ENCODE data around the gene TUBA1A. TPM values are rescaled to one million over a fixed set of nuclear protein-coding genes. Genes with fewer than 3 reads are reported as not detected.
"Not testable (repeated sequence)": the region's sequence is repeated elsewhere in the genome, so short reads cannot be mapped to it uniquely, and the experiment has no call there.

TUBA1A gene
- total RNA-seq, 4 donors from 2014 or later = 77.1 to 201 (median 92.6) TPM

DNA sequence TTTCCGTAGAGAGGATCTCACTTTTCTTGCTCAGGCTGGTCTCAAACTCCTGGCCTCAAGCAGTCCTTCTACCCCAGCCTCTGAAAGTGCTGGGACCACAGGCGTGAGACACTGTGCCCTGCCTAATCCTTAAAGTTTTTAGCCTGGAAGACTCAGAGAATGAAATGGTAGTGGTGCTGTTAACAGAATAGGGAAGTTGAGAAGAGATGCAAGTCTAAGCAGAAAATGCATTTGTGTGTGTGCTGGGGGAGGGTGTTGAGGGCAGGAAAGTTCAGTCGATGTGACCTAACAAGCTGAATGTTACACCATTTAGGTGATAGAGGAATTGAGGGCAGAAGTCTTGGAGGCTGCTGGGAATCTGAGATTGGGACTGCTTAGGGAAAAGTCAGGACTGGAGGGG is 6.9 kb upstream of the TUBA1A start:
- peak overlapping the region in 1 of 4 donors; percentile 26 for H3K27ac ChIP-seq
- in situ Hi-C loops (cut with MboI; ENCODE audit: low pct_ligation_motif_present in 1 of 4, low pct_unique_long_range_greater_than_20kb in 1 of 4, low sequenced_read_pairs in 3 of 4) = no loop called here

DNA sequence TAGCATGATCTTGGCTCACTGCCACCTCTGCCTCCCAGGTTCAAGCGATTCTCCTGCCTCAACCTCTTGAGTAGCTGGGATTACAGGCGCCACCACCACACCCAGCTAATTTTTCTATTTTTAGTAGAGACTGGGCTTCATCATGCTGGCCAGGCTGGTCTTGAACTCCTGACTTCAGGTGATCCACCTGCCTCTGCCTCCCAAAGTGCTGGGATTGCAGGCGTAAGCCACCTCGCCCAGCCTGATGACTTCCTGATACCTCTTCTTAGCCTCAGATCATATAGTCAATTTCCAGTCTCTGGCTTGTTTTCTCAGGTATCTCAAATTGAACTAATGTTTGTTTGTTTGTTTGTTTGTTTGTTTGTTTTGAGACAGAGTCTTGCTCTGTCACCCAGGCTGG is 4.9 kb upstream of the TUBA1A start:
- intact Hi-C loops (cut with DNase I; ENCODE audit: low total_unique reads); in situ Hi-C loops (cut with MboI; ENCODE audit: low pct_ligation_motif_present in 1 of 4, low pct_unique_long_range_greater_than_20kb in 1 of 4, low sequenced_read_pairs in 3 of 4); H3K9me3 ChIP-seq; H3K27ac ChIP-seq; DNase-seq; H3K4me1 ChIP-seq; H3K4me3 ChIP-seq; H3K36me3 ChIP-seq; H3K27me3 ChIP-seq: not testable (repeated sequence)
- WGBS, 2 donors (ENCODE audit: low coverage in 1 of 2) = 92 to 93% methylated on average over 3 to 4 of the region's 4 CpGs

More for the DNA sequence above, 6.9 kb upstream of the TUBA1A start:
- H3K4me3 ChIP-seq = no peak overlapping the region
- TF ChIP-seq EP300 (IDR thresholded peaks at IDR 0.05; ENCODE audit: low read depth) (no peak), POLR2A (IDR thresholded peaks at IDR 0.05) (no peak), POLR2AphosphoS5 (IDR thresholded peaks at IDR 0.05) (no peak)
- TF ChIP-seq, protein P1, sequence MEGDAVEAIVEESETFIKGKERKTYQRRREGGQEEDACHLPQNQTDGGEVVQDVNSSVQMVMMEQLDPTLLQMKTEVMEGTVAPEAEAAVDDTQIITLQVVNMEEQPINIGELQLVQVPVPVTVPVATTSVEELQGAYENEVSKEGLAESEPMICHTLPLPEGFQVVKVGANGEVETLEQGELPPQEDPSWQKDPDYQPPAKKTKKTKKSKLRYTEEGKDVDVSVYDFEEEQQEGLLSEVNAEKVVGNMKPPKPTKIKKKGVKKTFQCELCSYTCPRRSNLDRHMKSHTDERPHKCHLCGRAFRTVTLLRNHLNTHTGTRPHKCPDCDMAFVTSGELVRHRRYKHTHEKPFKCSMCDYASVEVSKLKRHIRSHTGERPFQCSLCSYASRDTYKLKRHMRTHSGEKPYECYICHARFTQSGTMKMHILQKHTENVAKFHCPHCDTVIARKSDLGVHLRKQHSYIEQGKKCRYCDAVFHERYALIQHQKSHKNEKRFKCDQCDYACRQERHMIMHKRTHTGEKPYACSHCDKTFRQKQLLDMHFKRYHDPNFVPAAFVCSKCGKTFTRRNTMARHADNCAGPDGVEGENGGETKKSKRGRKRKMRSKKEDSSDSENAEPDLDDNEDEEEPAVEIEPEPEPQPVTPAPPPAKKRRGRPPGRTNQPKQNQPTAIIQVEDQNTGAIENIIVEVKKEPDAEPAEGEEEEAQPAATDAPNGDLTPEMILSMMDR (IDR thresholded peaks at IDR 0.05) = no peak
- peaks cover under 1 to 3% (median under 1%) of the 10 kb centered on the region in 4 donors for H3K4me1 ChIP-seq
- WGBS, 2 donors (ENCODE audit: low coverage in 1 of 2) = 79 to 82% methylated on average over 2 to 3 of the region's 3 CpGs
- intact Hi-C loops (cut with DNase I; ENCODE audit: low total_unique reads) = no loop called here
- no peaks in the 10 kb centered on the region for H3K9me3 ChIP-seq
- DNase-seq = no peak
- no peaks in the 10 kb centered on the region for H3K27me3 ChIP-seq
- H3K36me3 ChIP-seq = no peaks in the 10 kb centered on the region

DNA sequence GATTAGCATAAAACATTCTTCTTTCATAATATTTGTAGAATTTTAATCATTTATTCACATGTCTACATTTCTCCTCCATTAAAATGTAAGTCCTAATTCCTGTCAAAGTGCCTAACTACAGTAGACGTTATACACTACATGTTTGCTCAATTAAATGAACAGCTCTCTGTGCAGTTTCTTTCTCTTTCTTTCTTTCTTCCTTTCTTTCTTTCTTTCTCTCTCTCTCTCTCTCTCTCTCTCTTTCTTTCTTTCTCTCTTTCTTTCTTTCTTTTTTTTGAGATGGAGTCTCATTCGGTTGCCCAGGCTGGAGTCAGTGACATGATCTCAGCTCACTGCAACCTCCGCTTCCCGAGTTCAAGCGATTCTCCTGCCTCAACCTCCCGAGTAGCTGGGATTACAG is 2.6 kb upstream of the TUBA1A start:
- H3K27me3 ChIP-seq; in situ Hi-C loops (cut with MboI; ENCODE audit: low pct_ligation_motif_present in 1 of 4, low pct_unique_long_range_greater_than_20kb in 1 of 4, low sequenced_read_pairs in 3 of 4); intact Hi-C loops (cut with DNase I; ENCODE audit: low total_unique reads); H3K4me3 ChIP-seq; H3K36me3 ChIP-seq; H3K9me3 ChIP-seq; H3K27ac ChIP-seq; DNase-seq: not testable (repeated sequence)
- WGBS, 2 donors (ENCODE audit: low coverage in 1 of 2) = 93 to 94% methylated on average over 5 to 6 of the region's 6 CpGs
- peaks cover 3 to 25% (median 8%) of the 10 kb centered on the region in 4 donors for H3K4me1 ChIP-seq

DNA sequence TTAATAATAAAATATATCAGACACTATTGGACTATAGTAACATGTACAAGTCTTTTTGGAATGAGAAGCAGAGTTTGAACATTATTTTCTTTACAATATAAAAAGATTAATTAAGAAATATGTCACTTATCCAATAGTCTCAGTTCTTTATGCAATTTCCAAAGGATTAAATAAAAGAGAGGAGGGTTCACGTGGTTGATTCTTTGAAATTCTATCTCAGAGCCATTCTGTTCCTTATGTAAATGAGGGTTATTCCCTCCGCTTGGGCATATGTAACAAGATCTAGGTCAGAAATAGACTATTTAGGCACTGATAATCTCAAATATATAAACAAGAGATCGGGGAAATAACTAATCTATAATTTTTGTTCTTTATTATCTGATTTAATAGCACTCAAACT is 2.1 kb upstream of the TUBA1A start:
- DNase-seq = no peak

DNA sequence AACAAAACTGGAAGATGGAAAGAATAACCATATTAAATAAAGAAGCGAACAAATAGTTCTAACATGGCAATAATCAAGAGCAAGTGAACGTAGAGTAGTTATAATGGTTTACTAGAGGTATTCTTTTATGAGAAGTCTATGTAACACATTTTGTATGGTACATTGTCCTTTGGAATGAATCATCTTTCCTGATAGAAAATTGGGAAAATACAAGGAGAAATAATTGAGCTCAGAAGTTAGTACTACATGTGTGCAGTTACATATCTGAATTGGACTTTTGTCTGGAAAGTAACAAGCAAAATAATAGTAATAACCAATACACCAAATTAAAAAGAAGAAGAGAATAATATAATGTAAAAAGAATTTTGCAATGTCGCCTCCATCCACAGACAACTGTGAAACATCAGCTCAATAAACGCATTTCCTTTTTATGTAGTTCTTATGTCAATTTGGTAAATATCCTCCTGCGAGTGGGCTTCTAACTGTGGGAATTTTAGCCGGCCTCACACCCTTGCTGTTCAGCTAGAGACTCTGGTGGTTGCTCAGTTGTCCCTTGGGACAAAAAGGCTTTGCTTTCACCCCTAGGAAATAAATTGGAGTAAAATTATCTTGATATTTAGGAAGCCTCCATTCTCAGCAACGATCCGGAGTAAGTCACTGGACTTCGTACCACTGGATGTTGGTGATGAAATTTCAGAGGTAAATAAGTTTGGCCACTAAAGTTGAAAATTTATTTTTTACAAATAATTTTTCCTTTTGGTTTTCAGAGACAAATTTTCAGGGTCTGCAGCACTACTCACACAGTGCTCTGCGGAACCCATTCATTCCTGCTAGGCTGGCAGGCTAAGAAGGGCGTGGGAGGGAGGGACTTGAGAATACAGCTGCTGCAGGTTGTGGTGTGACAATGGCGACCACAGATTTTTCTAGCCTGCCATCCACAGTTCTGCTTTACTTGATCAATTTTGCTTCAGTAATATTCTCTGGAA is 1.1 kb upstream of the TUBA1A start:
- no peaks in the 10 kb centered on the region for H3K9me3 ChIP-seq
- 79 to 80% methylated on average over 12 of the region's 12 CpGs for WGBS, 2 donors (ENCODE audit: low coverage in 1 of 2)
- H3K4me3 ChIP-seq = peak overlapping the region in 2 of 4 donors; percentile 73 to 84
- H3K4me1 ChIP-seq = peaks cover 3 to 28% (median 8%) of the 10 kb centered on the region in 4 donors
- in situ Hi-C loops (cut with MboI; ENCODE audit: low pct_ligation_motif_present in 1 of 4, low pct_unique_long_range_greater_than_20kb in 1 of 4, low sequenced_read_pairs in 3 of 4) (no loop called here), intact Hi-C loops (cut with DNase I; ENCODE audit: low total_unique reads) (loop anchor here (5.0 kb wide), 1 partner anchor 58 kb away; the partner anchor contains the start of gene TUBA1B)
- DNase-seq = no peak
- TF ChIP-seq, protein P1 (IDR thresholded peaks at IDR 0.05) = no peak
- TF ChIP-seq EP300 (IDR thresholded peaks at IDR 0.05; ENCODE audit: low read depth) (no peak), POLR2AphosphoS5 (IDR thresholded peaks at IDR 0.05) (no peak), POLR2A (IDR thresholded peaks at IDR 0.05) (no peak)
- peaks cover 0 to 7% (median 0%) of the 10 kb centered on the region in 4 donors for H3K36me3 ChIP-seq
- H3K27ac ChIP-seq = peak overlapping the region; percentile 97 to 98 (median 98)
- H3K27me3 ChIP-seq = peaks cover 5% of the 10 kb centered on the region

More for the DNA sequence above, 2.1 kb upstream of the TUBA1A start:
- peaks cover 0 to 2% (median 0%) of the 10 kb centered on the region in 4 donors for H3K36me3 ChIP-seq
- in situ Hi-C loops (cut with MboI; ENCODE audit: low pct_ligation_motif_present in 1 of 4, low pct_unique_long_range_greater_than_20kb in 1 of 4, low sequenced_read_pairs in 3 of 4) = no loop called here
- intact Hi-C loops (cut with DNase I; ENCODE audit: low total_unique reads) = no loop called here
- peaks cover 5% of the 10 kb centered on the region for H3K27me3 ChIP-seq
- H3K27ac ChIP-seq = no peak overlapping the region
- no peak overlapping the region for H3K4me3 ChIP-seq
- no peaks in the 10 kb centered on the region for H3K9me3 ChIP-seq
- 79 to 87% methylated on average over 3 of the region's 3 CpGs for WGBS, 2 donors (ENCODE audit: low coverage in 1 of 2)
- H3K4me1 ChIP-seq = peaks cover 3 to 27% (median 8%) of the 10 kb centered on the region in 4 donors
- TF ChIP-seq POLR2A (IDR thresholded peaks at IDR 0.05) (no peak), EP300 (IDR thresholded peaks at IDR 0.05; ENCODE audit: low read depth) (no peak), POLR2AphosphoS5 (IDR thresholded peaks at IDR 0.05) (no peak)
- TF ChIP-seq, protein P1 (IDR thresholded peaks at IDR 0.05) = no peak
